Mucosa of descending colon (tissue), 3 donors: ENCODE measurements around the gene TPD52L3. TPM values are rescaled to one million over a fixed set of nuclear protein-coding genes. Genes with fewer than 3 reads are reported as not detected.

ENCODE experiments used
- ATAC-seq: fragments of 200-7000 bp; cut with Tn5 transposase; one replicate; pipeline ENCODE4 v1.9.1; 2020; ENCODE audit warnings: mild to moderate bottlenecking, moderate library complexity
- DNase-seq, 3 donors: peaks; one replicate each; pipeline ENCODE4 v3.0.0-alpha.2; 2020
- H3K36me3 ChIP-seq: fragments of 200-600 bp; one replicate; pipeline ENCODE4 v1.8.0; 2021; ENCODE audit warnings: low read depth, mild to moderate bottlenecking
- H3K4me1 ChIP-seq: fragments of 200-600 bp; one replicate; pipeline ENCODE4 v1.8.0; 2021; ENCODE audit warnings: low read depth, mild to moderate bottlenecking
- H3K4me3 ChIP-seq: fragments of 200-600 bp; one replicate; pipeline ENCODE4 v1.8.0; 2021; ENCODE audit warnings: mild to moderate bottlenecking
- H3K9me3 ChIP-seq: fragments of 200-600 bp; one replicate; pipeline ENCODE4 v1.8.0; 2021; ENCODE audit warnings: mild to moderate bottlenecking
- CTCF ChIP-seq: fragments of 200-600 bp; IDR thresholded peaks from one replicate; pipeline ENCODE4 v1.8.0; 2022; ENCODE audit warnings: antibody characterized with exemption, mild to moderate bottlenecking
- intact Hi-C, 2 donors: fragments of 100-400 bp; cut with DNase I in 1 of 2; cut with micrococcal nuclease in 1 of 2; formaldehyde crosslinking; loops; one replicate each; pipeline versions ENCODE4 v1.11.0 to v1.11.1; 2022; cut with DNase I, micrococcal nuclease
- long read RNA-seq, 2 donors: library from polyadenylated mRNA; unstranded; transcript quantifications; one replicate each; pipeline ENCODE4 v2.0.0, GENCODE V29; 2019 to 2021
- total RNA-seq, 3 donors: library from RNA; stranded (reverse); fragmentation: NEBNext Ultra II Directional in 2 of 3; extraction: Animal tissue kit (Norgen Biotek cat#: 25700) in 2 of 3; gene quantifications; one replicate each; pipeline versions ENCODE4 v1.2.1 to v1.2.4, GENCODE V29; 2021 to 2023
- donor health status: DM: no; HTN: no; CAD: no; lungs with moderate emphysema.
- donor health status: DM: no; HTN: no; CAD: no.
- donor health status: DM: no; HTN: yes; CAD: no.

Gene TPD52L3
- total RNA-seq, result not detected
- long read RNA-seq, donor 1, result 0 reads
- long read RNA-seq, donor 2, result 0 reads

DNA sequence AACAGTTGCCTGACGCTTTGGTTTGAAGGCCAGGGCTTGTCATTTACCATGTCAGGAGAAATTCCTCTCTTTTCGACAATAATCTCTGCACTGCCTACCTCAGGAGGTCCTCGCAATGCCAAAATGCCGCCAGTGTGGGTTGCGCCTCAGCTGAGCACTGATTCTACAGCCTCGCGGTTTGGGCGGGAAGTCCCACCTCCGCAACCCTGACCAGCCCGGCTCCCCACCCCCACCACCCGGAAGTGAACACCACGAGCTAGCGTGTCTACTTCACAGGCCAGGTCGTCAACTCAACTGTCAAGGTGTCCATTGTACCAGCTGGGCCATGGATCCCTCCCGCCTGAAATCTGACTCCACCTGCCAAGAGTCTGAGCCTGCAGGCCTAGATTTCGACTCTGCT is at the start of gene TPD52L3:
Gene TPD52L3, plus strand, starts transcription at position 273 of the 400 bp plus-strand sequence. CDS start 221 bp downstream, outside the sequence.
- DNase-seq (no peak), ATAC-seq (no peak)
- Histone ChIP-seq H3K9me3 (no peaks in the 10 kb centered on the region), H3K36me3 (no peaks in the 10 kb centered on the region), H3K4me1 (no peaks in the 10 kb centered on the region), H3K4me3 (no peak within 1 kb of the TSS)
- intact Hi-C loops, result no loop called here
- no peak for TF ChIP-seq CTCF

GRCh38 chr9:6301858-6302257 is 26.3 kb upstream of the TPD52L3 start:
- H3K4me1 ChIP-seq, result no peaks in the 10 kb centered on the region
- no peak overlapping the region for H3K4me3 ChIP-seq
- no peak for DNase-seq
- no peak for ATAC-seq
- H3K9me3 ChIP-seq, result no peaks in the 10 kb centered on the region
- TF ChIP-seq CTCF, result no peak
- no peaks in the 10 kb centered on the region for H3K36me3 ChIP-seq
- intact Hi-C loops, result loop anchor here in 1 of 2 donors (10.0 kb wide), 1 partner anchor 247 kb away; no protein-coding TSS in a partner anchor

DNA sequence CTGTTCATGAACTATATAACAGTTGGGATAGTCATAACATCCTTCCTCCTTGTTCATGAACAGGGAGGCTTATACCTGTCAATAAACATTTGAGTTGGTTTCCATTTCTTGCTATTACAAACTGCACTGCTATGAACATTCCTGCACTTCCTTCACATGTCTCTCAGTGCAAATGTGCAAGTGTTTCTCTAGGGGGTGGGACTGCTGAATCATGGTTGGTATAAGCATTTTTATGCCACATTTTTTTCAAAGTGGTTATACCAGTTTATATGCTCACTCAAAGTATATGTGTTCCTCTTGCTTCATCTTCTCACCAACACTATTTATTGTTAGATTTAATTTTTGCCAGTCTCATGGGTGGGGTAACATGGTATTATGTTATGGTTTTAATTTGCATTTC is 25.8 kb upstream of the TPD52L3 start:
- peak; percentile 59 for ATAC-seq
- Histone ChIP-seq H3K4me3 (no peak overlapping the region), H3K9me3 (no peaks in the 10 kb centered on the region), H3K4me1 (no peaks in the 10 kb centered on the region), H3K36me3 (no peaks in the 10 kb centered on the region)
- TF ChIP-seq CTCF, result no peak
- intact Hi-C loops, result loop anchor here in 1 of 2 donors (10.0 kb wide), 1 partner anchor 248 kb away; no protein-coding TSS in a partner anchor
- DNase-seq, result no peak

GRCh38 chr9:6304232-6304631 is 23.9 kb upstream of the TPD52L3 start:
- no peaks in the 10 kb centered on the region for H3K4me1 ChIP-seq
- H3K9me3 ChIP-seq, result no peaks in the 10 kb centered on the region
- no peak for TF ChIP-seq CTCF
- ATAC-seq, result no peak
- no peak for DNase-seq
- H3K36me3 ChIP-seq, result no peaks in the 10 kb centered on the region
- intact Hi-C loops, result loop anchor here in 1 of 2 donors (10.0 kb wide), 1 partner anchor 249 kb away; no protein-coding TSS in a partner anchor
- H3K4me3 ChIP-seq, result no peak overlapping the region

- no peaks in the 10 kb centered on the region for H3K4me1 ChIP-seq
- DNase-seq, result no peak
- intact Hi-C loops, result loop anchor here (5.0 to 10.0 kb wide), 2 partner anchors 109 to 251 kb away; no protein-coding TSS in a partner anchor
- H3K4me3 ChIP-seq, result no peak overlapping the region
- peak; percentile 67 for ATAC-seq
- H3K36me3 ChIP-seq, result no peaks in the 10 kb centered on the region
- TF ChIP-seq CTCF, result no peak
- H3K9me3 ChIP-seq, result no peaks in the 10 kb centered on the region
Measured at GRCh38 chr9:6305954-6306563, 22.1 kb upstream of the TPD52L3 start.
